Peyer's patch (tissue), 4 donors: ENCODE results near the gene KLF1. TPM values are rescaled to one million over a fixed set of nuclear protein-coding genes. Genes with fewer than 3 reads are reported as not detected.

Experiments used
- DNase-seq, 3 donors: peaks; one replicate each; pipeline ENCODE4 v3.0.0-alpha.2; 2017 to 2019
- H3K27ac ChIP-seq, 4 donors: fragments of 200-600 bp; sonication (generic); one replicate each; pipeline ENCODE4 v1.5.1; 2016 to 2019
- H3K27me3 ChIP-seq, 2 donors: fragments of 200-600 bp; sonication (generic); one replicate each; pipeline ENCODE4 v1.5.1; 2019
- H3K36me3 ChIP-seq, 3 donors: fragments of 200-600 bp; sonication (generic); one replicate each; pipeline ENCODE4 v1.5.1; 2016 to 2019
- H3K4me1 ChIP-seq, 4 donors: fragments of 200-600 bp; sonication (generic); one replicate each; pipeline ENCODE4 v1.5.1; 2016 to 2019
- H3K4me3 ChIP-seq, 4 donors: fragments of 200-600 bp; sonication (generic); 1 replicate in 3 of 4; 2 replicates in 1 of 4; pipeline ENCODE4 v1.5.1; 2016 to 2019; ENCODE audit warnings: mild to moderate bottlenecking in 1 of 4
- H3K9me3 ChIP-seq, 4 donors: fragments of 200-600 bp; sonication (generic); one replicate each; pipeline ENCODE4 v1.5.1; 2016 to 2019; ENCODE audit warnings: mild to moderate bottlenecking in 1 of 4
- POLR2A ChIP-seq, 2 donors: fragments of 450-650 bp; IDR thresholded peaks; one replicate each; pipeline ENCODE4 v1.5.1; 2017; ENCODE audit warnings: antibody characterized with exemption in 2 of 2, mild to moderate bottlenecking in 2 of 2, moderate library complexity in 2 of 2
- small RNA-seq, 2 donors: library from RNA; depleted of rRNA; stranded (forward); fragments of <200 nt; gene quantifications; one replicate each; pipeline ENCODE3, GENCODE V24; 2016
- total RNA-seq, 4 donors: library from RNA; depleted of rRNA; stranded (reverse); fragments of >200 nt; gene quantifications; one replicate each; pipeline ENCODE4 v1.1.0, GENCODE V29; 2016
- TF ChIP-seq, protein P1 (sequence below), 6 experiments: fragments of 450-650 bp in 4 of 6; fragments of 200-600 bp in 2 of 6; sonication (generic) in 1 of 6; IDR thresholded peaks; one replicate each; pipeline ENCODE4 v1.5.1; 2017 to 2019; ENCODE audit warnings: antibody characterized with exemption in 6 of 6, mild to moderate bottlenecking in 3 of 6, moderate library complexity in 1 of 6

Gene KLF1
- total RNA-seq, 4 donors from 2014 or later = not detected

- TF ChIP-seq POLR2A (IDR thresholded peaks at IDR 0.05) = no peak
- TF ChIP-seq, protein P1, sequence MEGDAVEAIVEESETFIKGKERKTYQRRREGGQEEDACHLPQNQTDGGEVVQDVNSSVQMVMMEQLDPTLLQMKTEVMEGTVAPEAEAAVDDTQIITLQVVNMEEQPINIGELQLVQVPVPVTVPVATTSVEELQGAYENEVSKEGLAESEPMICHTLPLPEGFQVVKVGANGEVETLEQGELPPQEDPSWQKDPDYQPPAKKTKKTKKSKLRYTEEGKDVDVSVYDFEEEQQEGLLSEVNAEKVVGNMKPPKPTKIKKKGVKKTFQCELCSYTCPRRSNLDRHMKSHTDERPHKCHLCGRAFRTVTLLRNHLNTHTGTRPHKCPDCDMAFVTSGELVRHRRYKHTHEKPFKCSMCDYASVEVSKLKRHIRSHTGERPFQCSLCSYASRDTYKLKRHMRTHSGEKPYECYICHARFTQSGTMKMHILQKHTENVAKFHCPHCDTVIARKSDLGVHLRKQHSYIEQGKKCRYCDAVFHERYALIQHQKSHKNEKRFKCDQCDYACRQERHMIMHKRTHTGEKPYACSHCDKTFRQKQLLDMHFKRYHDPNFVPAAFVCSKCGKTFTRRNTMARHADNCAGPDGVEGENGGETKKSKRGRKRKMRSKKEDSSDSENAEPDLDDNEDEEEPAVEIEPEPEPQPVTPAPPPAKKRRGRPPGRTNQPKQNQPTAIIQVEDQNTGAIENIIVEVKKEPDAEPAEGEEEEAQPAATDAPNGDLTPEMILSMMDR (IDR thresholded peaks at IDR 0.05) = no peak
- no peak for DNase-seq
- peaks cover 0 to 32% (median 14%) of the 10 kb centered on the region in 4 donors for H3K4me1 ChIP-seq
- H3K4me3 ChIP-seq = peak within 1 kb of the TSS; percentile 18 to 52 (median 47)
- peaks cover 0 to 57% of the 10 kb centered on the region in 2 donors for H3K27me3 ChIP-seq
- peaks cover 0 to 3% (median 0%) of the 10 kb centered on the region in 4 donors for H3K9me3 ChIP-seq
- H3K27ac ChIP-seq = no peak within 1 kb of the TSS
- no peaks in the 10 kb centered on the region for H3K36me3 ChIP-seq
Observed at GRCh38 chr19:12834566-12834943, 52.4 kb downstream of the KLF1 start, which contains the start of gene RTBDN. Gene RTBDN (minus strand): TSS chr19:12834579. CDS start chr19:12829979, 4,600 bp downstream.

Small RNAs within 50 kb of the gene (small RNA-seq; reads per million reads assigned to genes)
- gene MIR5695 (0 to 0.29 reads per million in 2 donors), gene MIR6794 (0 reads per million in 2 donors)

Other genes with a start within 250 kb of the KLF1 start
- 10 to 100 TPM; 51.9 to 84.2 (median 68.0) TPM for gene MAN2B1, start 220.5 kb downstream of the KLF1 start, total RNA-seq
- gene WDR83, start 220.4 kb downstream of the KLF1 start, total RNA-seq = 10 to 100 TPM in 2 of 4 donors, 1 to 10 TPM in 2; 2.8 to 14.0 (median 9.5) TPM
- gene DHPS, start 205.3 kb downstream of the KLF1 start, total RNA-seq = 100 to 1,000 TPM in 3 of 4 donors, 10 to 100 TPM in 1; 76.4 to 215 (median 150) TPM
- gene GNG14, start 199.2 kb downstream of the KLF1 start, total RNA-seq = not detected
- 1 to 10 TPM in 3 of 4 donors, not detected in 1; 6.3 to 9.9 (median 7.0) TPM for gene FBXW9, start 190.6 kb downstream of the KLF1 start, total RNA-seq
- gene TNPO2, start 163.3 kb downstream of the KLF1 start, total RNA-seq = 100 to 1,000 TPM in 3 of 4 donors, 10 to 100 TPM in 1; 39.1 to 131 (median 103) TPM
- 100 to 1,000 TPM; 134 to 297 (median 185) TPM for gene TRIR, start 152.5 kb downstream of the KLF1 start, total RNA-seq
- 10 to 100 TPM; 23.1 to 31.9 (median 30.5) TPM for gene GET3, start 149.7 kb downstream of the KLF1 start, total RNA-seq
- gene BEST2, start 135.4 kb downstream of the KLF1 start, total RNA-seq = 10 to 100 TPM in 3 of 4 donors, not detected in 1; 20.5 to 82.0 (median 40.6) TPM
- 100 to 1,000 TPM; 193 to 379 (median 285) TPM for gene HOOK2, start 111.6 kb downstream of the KLF1 start, total RNA-seq
- gene JUNB, start 95.7 kb downstream of the KLF1 start, total RNA-seq = 100 to 1,000 TPM; 111 to 324 (median 152) TPM
- 100 to 1,000 TPM; 150 to 461 (median 375) TPM for gene PRDX2, start 85.4 kb downstream of the KLF1 start, total RNA-seq
- gene THSD8, start 85.1 kb downstream of the KLF1 start, total RNA-seq = not detected
- gene RNASEH2A, start 80.6 kb downstream of the KLF1 start, total RNA-seq = 10 to 100 TPM in 2 of 4 donors, 1 to 10 TPM in 2; 5.9 to 24.8 (median 9.4) TPM
- not detected for gene RTBDN, start 52.6 kb downstream of the KLF1 start, total RNA-seq
- gene MAST1, start 48.7 kb downstream of the KLF1 start, total RNA-seq = under 1 TPM in 1 of 4 donors, not detected in 3; 0.27 TPM
- 10 to 100 TPM in 1 of 4 donors, 1 to 10 TPM in 3; 8.9 to 16.5 (median 9.4) TPM for gene DNASE2, start 5.8 kb downstream of the KLF1 start, total RNA-seq
- 10 to 100 TPM; 25.2 to 44.4 (median 32.4) TPM for gene GCDH, start 4.0 kb upstream of the KLF1 start, total RNA-seq
- gene SYCE2, start 32.1 kb upstream of the KLF1 start, total RNA-seq = not detected
- 10 to 100 TPM; 35.4 to 54.5 (median 48.3) TPM for gene FARSA, start 46.5 kb upstream of the KLF1 start, total RNA-seq
- gene CALR, start 51.4 kb upstream of the KLF1 start, total RNA-seq = 100 to 1,000 TPM; 253 to 369 (median 359) TPM
- 10 to 100 TPM; 54.1 to 86.5 (median 75.3) TPM for gene RAD23A, start 58.7 kb upstream of the KLF1 start, total RNA-seq
- gene GADD45GIP1, start 70.0 kb upstream of the KLF1 start, total RNA-seq = 10 to 100 TPM; 12.5 to 43.7 (median 15.6) TPM
- gene DAND5, start 82.4 kb upstream of the KLF1 start, total RNA-seq = 1 to 10 TPM in 1 of 4 donors, not detected in 3; 2.1 TPM
- gene NFIX, start 108.3 kb upstream of the KLF1 start, total RNA-seq = 10 to 100 TPM; 13.5 to 56.9 (median 40.0) TPM
- gene LYL1, start 215.7 kb upstream of the KLF1 start, total RNA-seq = 10 to 100 TPM in 1 of 4 donors, 1 to 10 TPM in 3; 1.2 to 21.5 (median 4.9) TPM
- gene TRMT1, start 229.5 kb upstream of the KLF1 start, total RNA-seq = 10 to 100 TPM; 27.1 to 71.8 (median 28.3) TPM
- 10 to 100 TPM; 21.5 to 48.0 (median 37.1) TPM for gene NACC1, start 231.1 kb upstream of the KLF1 start, total RNA-seq